Omental fat pad (tissue), 4 donors: Measurements from ENCODE around the gene SCUBE2. TPM values are rescaled to one million over a fixed set of nuclear protein-coding genes. Genes with fewer than 3 reads are reported as not detected.
"Not testable (repeated sequence)": the region's sequence is repeated elsewhere in the genome, so short reads cannot be mapped to it uniquely, and the experiment has no call there.

Source experiments
- ATAC-seq: fragments of 150-250 bp; one replicate; pipeline ENCODE4 v1.9.1; 2016; ENCODE audit warnings: mild to moderate bottlenecking, moderate library complexity; ENCODE audit not compliant: low FRiP score
- DNase-seq: peaks from one replicate; pipeline ENCODE4 v3.0.0-alpha.2; 2019; ENCODE audit warnings: low spot score
- total RNA-seq, 4 donors: library from RNA; depleted of rRNA; stranded (reverse); fragments of >200 nt; gene quantifications; one replicate each; pipeline ENCODE4 v1.1.0, GENCODE V29; 2016
- TF ChIP-seq, protein P1 (sequence below), 3 donors: fragments of 450-650 bp; IDR thresholded peaks; one replicate each; pipeline ENCODE4 v1.5.1; 2016 to 2017; ENCODE audit warnings: antibody characterized with exemption in 3 of 3, mild to moderate bottlenecking in 3 of 3, moderate library complexity in 2 of 3

Gene SCUBE2
- total RNA-seq, 4 donors from 2014 or later: 8.8 to 50.6 (median 29.8) TPM

DNA sequence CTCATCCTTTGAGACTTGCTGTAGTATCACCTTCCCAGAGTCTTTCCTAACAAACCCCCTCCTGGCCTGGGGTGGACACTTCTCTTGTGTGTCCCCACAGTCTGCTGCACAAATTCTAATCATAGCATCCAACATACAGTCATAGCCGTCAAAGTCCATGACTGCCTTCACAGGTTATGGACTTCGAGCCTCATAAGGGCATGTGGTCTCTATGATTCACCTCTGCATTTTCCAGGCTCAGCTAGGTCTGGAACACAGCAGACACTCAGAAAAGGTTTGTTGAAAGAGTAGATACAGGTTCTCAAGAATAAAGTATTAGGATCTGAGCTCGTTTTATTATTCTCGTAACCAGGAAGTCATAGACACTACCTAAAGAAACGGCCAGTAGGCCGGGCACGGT is 13.2 kb upstream of the SCUBE2 start:
- ATAC-seq (no peak), DNase-seq (no peak)
- TF ChIP-seq, protein P1, sequence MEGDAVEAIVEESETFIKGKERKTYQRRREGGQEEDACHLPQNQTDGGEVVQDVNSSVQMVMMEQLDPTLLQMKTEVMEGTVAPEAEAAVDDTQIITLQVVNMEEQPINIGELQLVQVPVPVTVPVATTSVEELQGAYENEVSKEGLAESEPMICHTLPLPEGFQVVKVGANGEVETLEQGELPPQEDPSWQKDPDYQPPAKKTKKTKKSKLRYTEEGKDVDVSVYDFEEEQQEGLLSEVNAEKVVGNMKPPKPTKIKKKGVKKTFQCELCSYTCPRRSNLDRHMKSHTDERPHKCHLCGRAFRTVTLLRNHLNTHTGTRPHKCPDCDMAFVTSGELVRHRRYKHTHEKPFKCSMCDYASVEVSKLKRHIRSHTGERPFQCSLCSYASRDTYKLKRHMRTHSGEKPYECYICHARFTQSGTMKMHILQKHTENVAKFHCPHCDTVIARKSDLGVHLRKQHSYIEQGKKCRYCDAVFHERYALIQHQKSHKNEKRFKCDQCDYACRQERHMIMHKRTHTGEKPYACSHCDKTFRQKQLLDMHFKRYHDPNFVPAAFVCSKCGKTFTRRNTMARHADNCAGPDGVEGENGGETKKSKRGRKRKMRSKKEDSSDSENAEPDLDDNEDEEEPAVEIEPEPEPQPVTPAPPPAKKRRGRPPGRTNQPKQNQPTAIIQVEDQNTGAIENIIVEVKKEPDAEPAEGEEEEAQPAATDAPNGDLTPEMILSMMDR (IDR thresholded peaks at IDR 0.05): no peak

DNA sequence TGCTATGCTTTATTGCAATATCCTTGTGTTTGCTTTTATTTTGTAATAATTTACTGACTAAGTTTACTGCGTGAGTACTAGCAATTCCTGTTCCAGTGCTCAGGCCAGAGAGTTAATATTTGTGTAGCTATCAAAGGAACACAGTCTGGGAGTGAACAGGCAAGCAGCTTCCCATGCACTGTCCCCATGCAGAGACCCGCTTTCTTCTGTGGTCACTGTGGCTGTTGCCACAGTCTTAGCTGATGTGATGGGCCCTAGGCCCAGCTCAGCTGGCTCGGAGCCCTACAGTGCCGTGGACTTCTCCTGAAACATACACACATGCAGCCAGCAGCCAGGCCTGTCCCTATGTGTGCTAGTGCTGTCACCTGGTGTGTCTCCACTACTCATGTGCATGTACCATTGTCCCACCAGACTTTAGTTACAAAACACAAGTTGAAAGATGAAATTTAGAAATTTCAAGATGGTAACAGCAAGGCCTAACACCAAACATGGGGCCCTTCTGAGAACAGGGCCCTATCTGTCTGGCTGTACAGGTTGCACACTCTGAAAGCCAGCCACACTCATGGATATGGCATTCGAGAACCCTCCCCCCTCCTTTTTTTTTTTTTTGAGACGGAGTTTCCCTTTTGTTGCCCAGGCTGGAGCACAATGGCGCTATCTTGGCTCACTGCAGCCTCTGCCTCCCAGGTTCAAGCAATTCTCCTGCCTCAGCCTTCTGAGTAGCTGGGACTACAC is 12.3 kb upstream of the SCUBE2 start:
- TF ChIP-seq, protein P1 (IDR thresholded peaks at IDR 0.05): no peak
- DNase-seq (no peak), ATAC-seq (no peak)

DNA sequence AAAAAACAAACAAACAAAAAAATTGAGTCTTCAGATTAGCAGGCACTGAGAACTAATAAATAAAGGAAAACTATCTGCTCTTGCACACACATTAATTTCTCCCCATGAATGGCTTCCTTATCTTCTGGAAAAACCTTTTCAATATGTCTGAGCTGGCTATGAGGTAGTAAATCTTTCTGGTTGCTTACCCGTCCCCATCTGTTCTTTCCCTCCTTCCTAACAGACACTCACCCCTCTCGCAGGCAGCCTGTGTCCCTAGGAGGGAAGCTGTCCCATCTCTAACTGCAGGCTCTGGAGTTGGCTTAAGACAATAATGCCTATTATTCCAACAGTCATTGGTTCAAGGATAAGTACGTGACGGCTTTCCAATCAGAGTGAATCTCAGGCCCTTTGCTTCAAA is 8.2 kb upstream of the SCUBE2 start:
- TF ChIP-seq, protein P1 (IDR thresholded peaks at IDR 0.05): no peak
- DNase-seq: no peak
- ATAC-seq: no peak

DNA sequence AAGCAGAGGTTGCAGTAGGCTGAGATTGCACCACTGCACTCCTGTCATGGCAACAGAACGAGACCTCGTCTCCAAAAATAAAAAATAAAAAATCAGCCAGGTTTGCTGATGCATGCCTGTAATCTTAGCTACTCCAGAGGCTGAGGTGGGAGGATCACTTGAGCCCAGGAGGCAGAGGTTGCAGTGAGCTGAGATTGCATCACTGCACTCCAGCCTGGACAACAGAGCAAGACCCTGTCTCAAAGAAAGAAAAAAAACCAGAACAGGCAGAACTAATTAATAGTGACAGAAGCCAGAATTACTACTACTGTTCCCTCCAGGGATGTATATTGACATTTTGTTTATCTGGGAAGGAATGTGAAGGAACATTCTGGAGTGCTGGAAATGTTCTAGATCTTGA is 7.1 kb upstream of the SCUBE2 start:
- not testable (repeated sequence) for DNase-seq, ATAC-seq

DNA sequence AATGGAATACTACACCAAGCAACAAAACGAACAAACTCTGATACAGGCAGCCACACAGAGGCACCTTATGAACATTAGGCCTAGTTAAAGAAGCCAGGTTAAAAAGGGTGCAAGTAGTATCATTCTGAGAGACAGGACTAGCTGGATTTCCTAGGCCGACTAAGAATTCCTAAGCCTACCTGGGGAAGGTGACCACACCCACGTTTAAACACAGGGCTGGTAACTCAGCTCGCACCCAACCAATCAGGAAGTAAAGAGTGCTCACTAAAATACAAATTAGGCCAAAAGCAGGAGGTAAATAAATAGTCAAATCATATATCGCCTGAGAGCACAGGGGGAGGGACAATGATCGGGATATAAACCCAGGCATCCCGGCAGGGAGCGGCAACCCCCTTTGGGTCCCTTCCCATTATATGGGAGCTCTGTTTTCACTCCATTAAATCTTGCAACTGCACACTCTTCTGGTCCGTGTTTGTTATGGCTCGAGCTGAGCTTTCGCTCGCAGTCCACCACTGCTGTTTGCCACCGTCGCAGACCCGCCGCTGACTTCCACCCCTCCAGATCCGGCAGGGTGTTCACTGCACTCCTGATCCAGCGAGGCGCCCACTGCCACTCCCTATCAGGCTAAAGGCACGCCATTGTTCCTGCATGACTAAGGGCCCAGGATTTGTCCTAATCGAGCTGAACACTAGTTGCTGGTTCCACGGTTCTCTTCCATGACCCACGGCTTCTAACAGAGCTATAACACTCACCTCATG is 6.0 kb upstream of the SCUBE2 start:
- ATAC-seq, DNase-seq: not testable (repeated sequence)

DNA sequence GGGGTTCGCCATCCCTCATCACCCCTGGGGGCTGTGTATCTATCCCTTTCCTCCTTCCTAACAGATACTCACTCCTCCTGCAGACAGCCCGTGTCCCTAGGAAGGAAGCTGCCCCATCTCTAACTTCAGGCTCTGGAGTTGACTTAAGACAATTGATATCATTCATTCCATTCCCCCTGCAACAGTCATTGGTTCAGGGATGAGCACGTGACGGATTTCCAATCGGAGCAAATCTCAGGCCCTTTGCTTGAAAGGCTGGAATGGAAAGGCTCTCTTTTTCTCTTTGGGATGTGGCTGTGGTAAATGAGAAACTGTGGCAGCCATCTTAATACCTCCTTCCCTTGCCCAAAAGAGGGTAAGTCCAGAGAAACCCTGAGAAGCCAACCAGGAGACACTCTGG is 5.0 kb upstream of the SCUBE2 start:
- ATAC-seq: no peak
- no peak for DNase-seq
- TF ChIP-seq, protein P1 (IDR thresholded peaks at IDR 0.05): no peak

DNA sequence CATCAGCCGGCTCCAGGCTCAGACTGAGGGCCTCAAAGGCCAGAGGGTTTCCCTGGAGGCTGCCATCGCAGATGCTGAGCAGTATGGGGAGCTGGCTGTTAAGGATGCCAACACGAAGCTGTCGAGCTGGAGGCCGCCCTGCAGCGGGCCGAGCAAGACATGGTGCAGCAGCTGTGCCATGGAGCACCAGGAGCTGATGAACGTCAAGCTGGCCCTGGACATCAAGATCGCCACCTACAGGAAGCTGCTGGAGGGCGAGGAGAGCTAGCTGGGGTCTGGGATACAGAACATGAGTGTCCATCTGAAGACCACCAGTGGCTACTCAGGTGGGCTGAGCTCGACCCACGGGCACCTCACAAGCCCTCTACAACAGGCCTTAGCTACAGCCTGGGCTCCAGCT is 4.0 kb upstream of the SCUBE2 start:
- ATAC-seq: no peak
- DNase-seq: no peak
- TF ChIP-seq, protein P1 (IDR thresholded peaks at IDR 0.05): no peak

DNA sequence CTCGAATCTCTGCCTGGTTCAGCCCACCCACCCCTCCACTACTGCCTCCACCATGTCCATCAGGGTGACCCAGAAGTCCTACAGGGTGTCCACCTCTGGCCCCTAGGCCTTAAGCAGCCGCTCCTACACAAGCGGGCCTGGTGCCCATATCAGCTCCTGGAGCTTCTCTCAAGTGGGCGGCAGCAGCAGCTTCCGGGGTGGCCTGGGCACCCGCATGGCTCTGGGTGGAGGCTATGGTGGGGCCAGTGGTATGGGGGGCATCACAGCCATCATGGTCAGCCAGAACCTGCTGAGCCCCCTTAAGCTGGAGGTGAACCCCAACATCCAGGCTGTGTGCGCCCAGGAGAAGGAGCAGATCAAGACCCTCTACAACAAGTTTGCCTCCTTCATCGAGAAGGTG is 3.0 kb upstream of the SCUBE2 start:
- no peak for DNase-seq
- TF ChIP-seq, protein P1 (IDR thresholded peaks at IDR 0.05): no peak

More for the DNA sequence above, 3.0 kb upstream of the SCUBE2 start:
- ATAC-seq: no peak
